ACC112 (cell line): ENCODE results near the gene OS9.

Experiments
- H2AFZ ChIP-seq: fragments of 200-600 bp; sonication (generic); one replicate; pipeline ENCODE4 v1.6.0; 2017; ENCODE audit warnings: antibody characterized with exemption, low read length; ENCODE audit not compliant: unreplicated experiment
- H3K27ac ChIP-seq: fragments of 200-600 bp; sonication (generic); 2 replicates; pipeline ENCODE4 v1.5.1; 2014; ENCODE audit warnings: low read depth, mild to moderate bottlenecking, antibody characterized with exemption, low read length, moderate library complexity
- H3K27me3 ChIP-seq: fragments of 200-600 bp; sonication (generic); 2 replicates; pipeline ENCODE4 v1.6.1; 2014; ENCODE audit warnings: mild to moderate bottlenecking, antibody characterized with exemption, low read length, moderate library complexity, mixed read lengths; ENCODE audit not compliant: insufficient read depth
- H3K36me3 ChIP-seq: fragments of 200-600 bp; sonication (generic); 2 replicates; pipeline ENCODE4 v1.6.1; 2016; ENCODE audit warnings: mild to moderate bottlenecking, antibody characterized with exemption, low read length, moderate library complexity, mixed read lengths; ENCODE audit not compliant: insufficient read depth
- H3K4me1 ChIP-seq: fragments of 200-600 bp; sonication (generic); one replicate; pipeline ENCODE4 v1.6.1; 2016; ENCODE audit warnings: low read length, mixed read lengths; ENCODE audit not compliant: insufficient read depth, unreplicated experiment, control insufficient read depth
- H3K4me3 ChIP-seq: fragments of 200-600 bp; sonication (generic); 2 replicates; pipeline ENCODE4 v1.5.1; 2014; ENCODE audit warnings: mild to moderate bottlenecking, low read depth, low read length
- H3K79me2 ChIP-seq: fragments of 200-600 bp; sonication (generic); one replicate; pipeline ENCODE4 v1.6.0; 2016; ENCODE audit warnings: low read length; ENCODE audit not compliant: control insufficient read depth, unreplicated experiment, insufficient read depth

Gene OS9

DNA sequence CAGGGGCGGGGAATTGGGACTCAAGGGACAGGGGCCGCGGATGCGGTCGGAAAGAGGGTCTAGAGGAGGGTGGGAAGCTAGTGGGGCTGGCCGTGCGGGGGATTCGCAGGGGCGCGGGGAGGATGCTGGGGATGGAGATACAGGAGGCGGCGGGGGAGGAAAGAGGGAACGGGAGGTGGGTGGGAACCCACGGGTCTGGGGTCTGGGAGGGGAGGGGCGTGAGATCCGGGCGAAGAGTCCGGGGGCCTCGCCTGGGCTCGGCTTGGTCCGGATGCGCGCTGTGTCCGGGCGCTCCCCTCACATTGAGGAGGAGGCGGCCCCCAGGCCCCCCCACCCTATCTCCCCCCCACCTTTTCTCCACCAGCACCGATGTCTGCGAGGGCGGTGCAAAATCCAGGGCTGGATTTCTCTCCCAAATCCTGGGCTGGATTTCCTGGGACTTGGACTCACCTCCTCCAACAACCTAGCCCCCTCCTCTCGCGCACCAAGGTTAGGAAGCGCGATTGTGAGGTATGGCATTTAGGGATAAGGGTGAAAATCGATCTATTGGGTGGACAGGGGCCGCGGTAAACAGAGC is 44.8 kb downstream of the OS9 start, which contains the start of gene AGAP2:
Gene AGAP2, minus strand, starts transcription at position 82 of the 577 bp plus-strand sequence. CDS start 496 bp downstream, outside the sequence.
- H2AFZ ChIP-seq: peak within 1 kb of the TSS; percentile 67
- no peaks in the 10 kb centered on the region for H3K36me3 ChIP-seq
- H3K79me2 ChIP-seq: no peaks in the 10 kb centered on the region
- peaks cover 74% of the 10 kb centered on the region for H3K27me3 ChIP-seq
- no peak within 1 kb of the TSS for H3K27ac ChIP-seq
- peak within 1 kb of the TSS; percentile 68 for H3K4me3 ChIP-seq
- peaks cover 14% of the 10 kb centered on the region for H3K4me1 ChIP-seq

DNA sequence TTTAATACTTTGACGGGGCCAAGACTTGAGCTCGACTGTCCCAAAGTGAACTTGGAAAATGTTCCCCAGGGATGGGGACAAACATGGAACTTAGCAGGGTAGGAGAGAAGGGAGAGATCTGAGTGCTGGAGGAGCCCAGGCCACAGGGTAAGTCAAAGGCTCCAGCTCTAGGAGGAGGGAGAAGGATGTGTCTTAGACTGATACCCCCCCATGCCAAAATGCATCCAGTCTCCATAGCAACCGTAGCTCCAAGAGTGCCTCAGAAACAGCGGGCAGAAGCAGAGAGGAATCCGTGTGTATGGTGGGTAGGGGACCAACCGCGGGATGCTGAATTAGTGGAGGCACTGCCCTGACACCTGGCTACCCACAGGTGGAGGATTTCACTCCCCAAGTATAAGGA is 45.5 kb downstream of the OS9 start:
- H3K36me3 ChIP-seq: no peaks in the 10 kb centered on the region
- H3K27ac ChIP-seq: no peak overlapping the region
- H3K27me3 ChIP-seq: peaks cover 67% of the 10 kb centered on the region
- peaks cover 14% of the 10 kb centered on the region for H3K4me1 ChIP-seq
- H3K79me2 ChIP-seq: no peaks in the 10 kb centered on the region
- H2AFZ ChIP-seq: no peak overlapping the region
- no peak overlapping the region for H3K4me3 ChIP-seq

DNA sequence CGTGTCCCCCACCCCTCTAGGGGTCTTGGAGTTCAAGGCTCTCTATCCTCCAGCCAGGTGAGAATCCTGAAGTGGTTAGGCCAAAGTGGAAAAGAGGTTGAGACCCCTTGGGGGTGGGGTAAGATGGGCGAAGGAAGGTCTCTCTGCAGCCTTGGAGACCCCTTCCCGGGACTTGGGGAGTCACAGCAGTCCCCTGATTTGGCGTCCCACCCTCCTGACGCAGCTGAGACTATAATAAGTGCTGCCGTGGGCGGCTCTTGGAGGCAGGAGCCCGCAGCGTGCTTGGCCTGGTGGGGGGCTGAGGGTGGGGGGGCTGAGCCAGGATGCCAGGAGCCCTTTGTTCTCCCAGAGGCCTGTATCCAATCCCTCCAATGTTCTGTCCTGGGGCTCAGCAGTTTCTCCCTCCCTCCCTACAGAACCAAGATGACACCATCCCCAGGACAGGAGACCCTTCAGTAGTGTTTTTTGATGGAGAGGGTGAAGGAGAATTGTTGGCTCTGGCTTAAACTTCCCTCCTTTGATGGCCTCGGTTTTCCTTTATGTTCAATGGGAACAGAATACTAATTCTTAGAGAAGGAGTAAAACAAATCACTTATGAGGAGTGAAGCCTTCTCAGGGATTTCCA is 46.1 kb downstream of the OS9 start:
- H3K4me3 ChIP-seq: no peak overlapping the region
- H3K79me2 ChIP-seq: no peaks in the 10 kb centered on the region

DNA sequence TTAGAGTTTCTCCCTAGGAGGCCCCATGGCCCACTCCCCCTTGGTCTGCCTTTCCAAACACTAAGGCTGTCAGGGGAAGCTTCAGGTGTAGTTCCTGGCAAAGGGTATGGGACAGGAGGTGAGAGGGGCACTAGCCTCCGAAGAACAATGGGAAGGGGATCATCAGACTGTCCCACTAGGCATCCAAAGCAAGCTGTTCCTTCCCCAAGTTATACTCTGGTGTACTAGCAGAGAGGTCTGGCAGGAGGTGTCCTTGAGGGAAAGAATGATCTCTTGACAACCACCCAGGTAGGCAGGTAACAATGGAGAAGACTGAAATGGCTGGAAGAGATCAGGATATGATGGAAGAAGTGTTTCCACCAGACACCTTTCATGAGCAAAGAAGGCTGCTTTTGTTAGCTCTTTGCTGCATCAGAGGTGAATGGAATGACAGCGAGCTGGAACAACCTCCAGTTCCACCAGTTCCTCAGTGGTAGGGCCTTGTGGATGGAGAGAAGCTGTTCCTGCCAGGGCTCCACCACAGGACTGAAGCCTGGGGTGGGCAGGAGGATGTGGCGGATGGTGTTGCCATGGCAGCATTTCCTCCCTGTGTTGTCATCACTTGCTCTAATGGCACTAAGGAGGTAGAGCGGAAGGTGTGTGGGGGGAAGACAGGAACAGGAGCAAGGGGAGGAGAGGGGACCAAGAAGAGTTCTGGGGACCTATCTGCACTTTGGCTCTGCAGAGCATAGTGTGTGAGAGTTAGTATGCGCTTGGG is 46.9 kb downstream of the OS9 start:
- H3K27ac ChIP-seq: no peak overlapping the region
- peaks cover 54% of the 10 kb centered on the region for H3K27me3 ChIP-seq
- H2AFZ ChIP-seq: no peak overlapping the region
- H3K36me3 ChIP-seq: 0 out of 2 replicates have a peak, but pooled peaks cover under 1% of the 10 kb centered on the region
- no peaks in the 10 kb centered on the region for H3K79me2 ChIP-seq
- H3K4me3 ChIP-seq: no peak overlapping the region
- H3K4me1 ChIP-seq: peaks cover 11% of the 10 kb centered on the region

More for the DNA sequence above, 46.1 kb downstream of the OS9 start:
- H2AFZ ChIP-seq: no peak overlapping the region
- no peak overlapping the region for H3K27ac ChIP-seq
- peaks cover 61% of the 10 kb centered on the region for H3K27me3 ChIP-seq
- peaks cover 14% of the 10 kb centered on the region for H3K4me1 ChIP-seq
- no peaks in the 10 kb centered on the region for H3K36me3 ChIP-seq

DNA sequence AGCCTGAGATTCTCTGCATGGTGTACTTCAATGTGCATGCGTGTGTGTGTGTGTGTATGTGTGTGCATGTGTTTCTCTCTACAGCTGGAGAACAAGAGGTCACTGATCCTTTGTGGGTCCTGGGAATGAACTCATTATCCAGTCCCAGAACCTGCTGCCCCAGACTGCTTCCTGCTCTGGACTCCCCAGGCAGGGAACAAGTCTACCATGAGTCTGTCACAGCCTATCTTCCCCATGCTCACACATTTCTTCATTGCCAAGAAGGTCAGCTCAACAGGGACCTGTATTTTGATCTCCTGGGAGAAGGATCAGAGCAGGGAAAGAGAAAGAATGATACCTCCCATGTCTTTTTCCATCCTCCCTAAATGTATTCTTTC is 47.5 kb downstream of the OS9 start:
- H3K4me1 ChIP-seq: peaks cover 10% of the 10 kb centered on the region
- peaks cover 6% of the 10 kb centered on the region; the same call in 1 of the 2 replicates for H3K36me3 ChIP-seq
- no peaks in the 10 kb centered on the region for H3K79me2 ChIP-seq
- H3K27me3 ChIP-seq: peaks cover 49% of the 10 kb centered on the region
- no peak overlapping the region for H3K4me3 ChIP-seq
- H3K27ac ChIP-seq: no peak overlapping the region
- no peak overlapping the region for H2AFZ ChIP-seq

DNA sequence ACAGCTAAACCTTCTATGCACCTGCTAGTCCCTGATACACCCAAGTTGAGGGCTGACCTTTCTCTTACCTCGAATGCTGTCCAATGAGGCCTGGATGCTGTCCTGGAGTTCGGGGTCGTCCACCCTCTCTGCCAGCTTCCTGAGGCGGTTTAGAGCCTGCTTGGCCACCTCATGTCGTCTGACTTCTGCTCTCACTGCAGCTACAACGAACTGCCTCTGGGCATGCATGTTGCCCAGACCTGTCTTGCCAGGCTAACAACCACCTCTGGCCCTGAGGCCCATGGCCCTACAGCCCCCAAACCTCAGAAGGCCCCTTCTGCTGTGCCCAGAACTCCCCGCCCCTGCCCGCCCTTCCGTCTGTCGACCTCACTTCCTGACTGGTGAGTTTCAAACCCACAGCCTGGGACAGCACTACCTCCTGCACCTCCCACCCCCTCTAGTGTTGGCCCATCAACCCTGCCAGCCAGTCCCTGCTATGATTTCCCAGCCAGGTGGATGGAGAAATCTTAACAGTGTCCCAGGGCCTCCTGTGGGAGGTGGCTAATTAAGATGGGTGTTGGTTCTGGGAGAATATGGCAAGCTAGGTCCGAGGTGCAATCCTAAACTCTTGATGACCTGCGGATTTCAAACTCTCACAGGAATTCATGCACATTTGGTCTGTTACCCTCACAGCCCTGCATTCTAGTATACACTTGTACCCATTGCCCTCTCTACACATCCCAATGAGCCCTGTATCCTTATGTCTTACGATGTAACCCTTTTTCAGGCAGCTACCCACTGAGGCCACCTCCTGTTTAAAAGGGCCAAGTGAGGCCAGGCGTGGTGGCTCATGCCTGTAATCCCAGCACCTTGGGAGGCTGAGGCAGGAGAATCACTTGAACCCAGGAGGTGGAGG is 48.2 kb downstream of the OS9 start:
- no peak overlapping the region for H3K27ac ChIP-seq
- H2AFZ ChIP-seq: no peak overlapping the region
- no peak overlapping the region for H3K4me3 ChIP-seq

DNA sequence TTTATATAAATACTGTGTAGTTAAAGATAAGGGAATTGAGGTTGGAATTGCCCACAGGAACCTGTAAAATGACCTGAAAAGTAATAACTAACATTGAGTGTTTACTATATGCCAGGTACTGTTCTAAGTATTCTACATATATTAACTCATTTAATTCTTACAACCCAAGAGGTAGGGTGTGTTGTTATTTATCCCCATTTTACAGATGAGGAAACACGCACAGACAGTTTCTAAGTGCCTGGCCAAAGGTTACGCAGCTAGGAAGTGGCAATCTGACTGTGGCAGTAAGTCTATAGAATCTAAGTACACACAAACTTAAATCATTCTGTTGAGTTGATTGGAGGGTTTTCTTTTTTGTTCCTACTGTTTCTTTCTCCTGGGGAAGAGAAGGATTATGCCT is 49.8 kb downstream of the OS9 start:
- H3K27ac ChIP-seq: no peak overlapping the region
- no peak overlapping the region for H3K4me3 ChIP-seq
- peaks cover 26% of the 10 kb centered on the region for H3K27me3 ChIP-seq
- peaks cover 17% of the 10 kb centered on the region; the same call in 1 of the 2 replicates for H3K36me3 ChIP-seq
- H3K4me1 ChIP-seq: no peaks in the 10 kb centered on the region
- no peak overlapping the region for H2AFZ ChIP-seq
- H3K79me2 ChIP-seq: no peaks in the 10 kb centered on the region

More for the DNA sequence above, 48.2 kb downstream of the OS9 start:
- Histone ChIP-seq H3K79me2 (no peaks in the 10 kb centered on the region), H3K4me1 (peaks cover 6% of the 10 kb centered on the region), H3K27me3 (peaks cover 42% of the 10 kb centered on the region), H3K36me3 (peaks cover 9% of the 10 kb centered on the region; the same call in 1 of the 2 replicates)

DNA sequence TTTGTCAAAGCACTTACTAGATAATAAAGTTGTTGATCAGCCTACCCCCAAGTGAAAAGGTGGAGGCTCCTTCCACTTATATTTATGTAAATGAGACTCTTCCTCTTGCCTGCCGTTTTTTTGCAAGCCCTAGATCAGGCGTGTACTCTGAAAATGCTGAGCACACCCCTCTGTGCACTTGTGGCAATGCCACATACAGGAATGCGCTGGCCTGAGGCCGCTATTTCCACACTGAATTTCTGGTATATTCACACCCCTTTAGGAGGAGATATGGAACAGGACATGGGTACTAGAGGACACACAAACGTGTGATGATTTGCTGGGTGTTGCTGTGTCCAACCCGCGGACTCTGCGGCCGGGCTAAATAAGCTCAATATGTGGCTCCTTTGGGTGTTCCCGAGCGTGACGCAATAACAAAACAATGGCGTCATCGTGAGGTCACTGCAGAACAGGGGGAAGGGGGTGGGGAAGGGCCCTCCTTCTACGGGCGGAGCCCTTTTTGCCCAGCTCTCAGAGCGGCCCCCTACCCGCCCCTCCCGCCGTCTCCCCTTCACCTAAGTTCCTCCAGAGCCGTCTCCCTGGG is 50.4 kb downstream of the OS9 start:
- no peak overlapping the region for H2AFZ ChIP-seq
- H3K4me1 ChIP-seq: no peaks in the 10 kb centered on the region
- peaks cover 20% of the 10 kb centered on the region for H3K27me3 ChIP-seq
- peaks cover 3% of the 10 kb centered on the region for H3K79me2 ChIP-seq
- H3K36me3 ChIP-seq: peaks cover 20% of the 10 kb centered on the region; the same call in 1 of the 2 replicates
- H3K4me3 ChIP-seq: peak overlapping the region; percentile 96
- H3K27ac ChIP-seq: peak overlapping the region; percentile 88

DNA sequence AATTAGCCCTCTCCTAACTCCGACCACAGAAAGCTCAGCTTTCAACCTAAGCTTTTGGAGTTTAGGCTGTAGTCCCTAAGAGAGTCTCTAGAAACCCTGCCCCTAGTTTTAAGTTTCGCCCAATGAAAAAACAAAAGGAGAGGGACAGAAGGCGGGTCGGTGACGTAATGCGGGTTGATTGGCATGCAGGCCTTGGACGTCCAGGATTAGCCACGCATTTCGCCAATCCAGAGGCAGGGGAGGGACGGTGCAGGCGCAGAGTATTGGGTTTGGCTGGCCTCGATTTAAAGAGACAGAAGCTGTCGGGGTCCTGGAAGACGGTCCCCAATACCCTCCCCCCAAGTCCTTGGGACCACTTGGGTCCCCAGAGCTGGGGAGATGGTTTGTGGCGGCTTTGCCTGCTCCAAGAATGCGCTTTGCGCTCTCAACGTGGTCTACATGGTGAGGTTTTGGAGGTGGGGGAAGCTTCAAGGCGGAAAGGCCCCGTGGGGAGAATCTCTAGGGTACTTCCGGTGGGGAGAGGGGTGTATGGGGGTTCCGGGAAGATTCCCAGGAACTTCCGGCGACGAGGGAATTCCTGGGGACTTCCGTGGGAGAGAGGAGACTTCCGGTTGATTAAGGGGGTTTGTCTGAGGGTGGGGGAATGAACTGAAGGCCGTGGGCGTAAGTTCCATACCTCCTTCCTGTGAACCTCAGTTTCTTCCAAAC is 51.0 kb downstream of the OS9 start, which contains the start of gene TSPAN31:
Gene TSPAN31, plus strand, starts transcription at position 263 of the 708 bp plus-strand sequence. Its CDS starts 116 bp downstream, at position 379.
- peak within 1 kb of the TSS; percentile 71 for H2AFZ ChIP-seq
- H3K4me1 ChIP-seq: no peaks in the 10 kb centered on the region
- peaks cover 14% of the 10 kb centered on the region for H3K27me3 ChIP-seq
- H3K4me3 ChIP-seq: peak within 1 kb of the TSS; percentile 96
- H3K27ac ChIP-seq: peak within 1 kb of the TSS; percentile 88
- H3K36me3 ChIP-seq: peaks cover 20% of the 10 kb centered on the region; the same call in 1 of the 2 replicates
- H3K79me2 ChIP-seq: peaks cover 7% of the 10 kb centered on the region
